ENCODE results near the gene DPM2. TPM values are rescaled to one million over a fixed set of nuclear protein-coding genes. Genes with fewer than 3 reads are reported as not detected.

The DPM2 gene
- total and polyA plus RNA-seq, 2 experiments from 2014 or later, result 36.6 to 92.4 TPM

DNA sequence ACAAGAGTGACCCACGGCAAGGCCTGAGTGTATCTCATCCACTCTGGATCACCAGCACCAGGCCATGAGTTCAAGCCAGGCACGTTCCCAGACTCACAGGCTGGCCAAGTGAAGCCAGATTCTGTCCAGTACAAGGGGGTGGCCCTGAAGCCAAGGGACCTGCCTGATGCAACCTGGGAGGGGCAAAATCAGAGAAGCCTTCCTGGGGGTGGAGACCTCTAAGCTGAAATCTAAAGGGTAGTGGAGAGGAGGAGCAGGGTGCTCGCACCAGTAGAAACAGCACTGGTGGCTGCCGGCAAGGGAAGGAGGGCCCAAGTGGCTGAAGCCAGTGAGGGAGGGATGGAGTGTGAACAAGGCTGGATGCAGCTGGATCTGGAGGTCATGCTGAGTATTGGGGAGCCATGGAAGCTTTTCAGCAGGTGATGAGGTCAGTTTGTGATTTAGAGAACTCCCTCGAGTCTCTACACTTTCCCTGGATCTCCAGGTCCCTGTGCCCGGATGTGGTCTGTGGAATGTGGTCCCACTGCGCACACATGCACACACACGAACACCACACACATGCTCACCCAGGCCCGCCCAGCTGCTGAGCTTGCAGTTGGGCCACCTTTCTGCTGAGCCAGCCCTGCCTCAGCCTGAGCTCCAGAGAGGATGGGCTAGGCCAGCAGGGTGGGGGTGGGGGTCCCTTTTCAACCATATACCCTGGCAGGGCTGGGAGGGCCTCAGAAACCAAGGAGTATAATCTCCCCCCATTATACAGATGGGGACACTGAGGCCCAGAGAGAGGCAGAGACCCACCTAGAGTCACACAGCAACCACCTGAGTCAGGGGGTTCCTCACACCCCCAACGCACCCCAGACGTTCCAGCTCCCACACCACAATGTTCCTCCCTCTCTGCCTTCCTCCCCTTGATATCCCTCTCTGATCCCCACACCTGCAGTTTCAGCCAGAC lies 8.7 kb downstream of the DPM2 start:
- no peaks in the 10 kb centered on the region for H3K9me2 ChIP-seq (ENCODE audit: insufficient read depth)
- Mint-ChIP-seq H3K4me1 (peaks cover 28% of the 10 kb centered on the region), H3K27ac (no peak overlapping the region), H3K9me3 (no peaks in the 10 kb centered on the region), H3K4me3 (peak overlapping the region; percentile 91), H3K36me3 (ENCODE audit: low read depth) (peaks cover 9% of the 10 kb centered on the region), H3K27me3 (ENCODE audit: insufficient read depth, low read depth, poor library complexity) (peaks cover 30% of the 10 kb centered on the region)
- H3K36me3 ChIP-seq (ENCODE audit: insufficient read depth), result no peaks in the 10 kb centered on the region
- H3K79me2 ChIP-seq (replicated peaks; ENCODE audit: insufficient read depth), result no peaks in the 10 kb centered on the region
- peaks cover 3% of the 10 kb centered on the region; the same call in 1 of the 2 replicates for H4K20me1 ChIP-seq (replicated peaks; ENCODE audit: insufficient read depth)
- no peak overlapping the region for H3K27ac ChIP-seq (ENCODE audit: low read depth)
- H3F3A ChIP-seq (replicated peaks; ENCODE audit: low read depth), result peaks cover 16% of the 10 kb centered on the region
- peaks cover 11% of the 10 kb centered on the region for H3K27me3 ChIP-seq (ENCODE audit: insufficient read depth)
- peaks cover 27% of the 10 kb centered on the region for H3K4me1 ChIP-seq (ENCODE audit: insufficient read depth)
- H3K4me2 ChIP-seq, result peak overlapping the region; percentile 92
- TF ChIP-seq ZNF462 (CRISPR knock-in tag; IDR thresholded peaks at IDR 0.05) (no peak), ETS1 (IDR thresholded peaks at IDR 0.05) (no peak), POLR2AphosphoS5 (IDR thresholded peaks at IDR 0.05; ENCODE audit: low read depth) (no peak), ZNF114 (CRISPR knock-in tag; IDR thresholded peaks at IDR 0.05) (no peak), NANOG (IDR thresholded peaks at IDR 0.05; ENCODE audit: borderline replicate concordance) (no peak), STAT1 (IDR thresholded peaks at IDR 0.05; ENCODE audit: unreplicated experiment) (no peak), EZH2 (IDR thresholded peaks at IDR 0.05; ENCODE audit: low read depth, unreplicated experiment) (no peak), JUNB (IDR thresholded peaks at IDR 0.05; ENCODE audit: unreplicated experiment) (no peak), ZNF331 (CRISPR knock-in tag; IDR thresholded peaks at IDR 0.05; ENCODE audit: low read depth) (no peak), CREB1 (CRISPR knock-in tag; IDR thresholded peaks at IDR 0.05; ENCODE audit: low read depth) (no peak), EZH2phosphoT487 (IDR thresholded peaks at IDR 0.05; ENCODE audit: unreplicated experiment) (no peak)
- TF ChIP-seq, protein P1, sequence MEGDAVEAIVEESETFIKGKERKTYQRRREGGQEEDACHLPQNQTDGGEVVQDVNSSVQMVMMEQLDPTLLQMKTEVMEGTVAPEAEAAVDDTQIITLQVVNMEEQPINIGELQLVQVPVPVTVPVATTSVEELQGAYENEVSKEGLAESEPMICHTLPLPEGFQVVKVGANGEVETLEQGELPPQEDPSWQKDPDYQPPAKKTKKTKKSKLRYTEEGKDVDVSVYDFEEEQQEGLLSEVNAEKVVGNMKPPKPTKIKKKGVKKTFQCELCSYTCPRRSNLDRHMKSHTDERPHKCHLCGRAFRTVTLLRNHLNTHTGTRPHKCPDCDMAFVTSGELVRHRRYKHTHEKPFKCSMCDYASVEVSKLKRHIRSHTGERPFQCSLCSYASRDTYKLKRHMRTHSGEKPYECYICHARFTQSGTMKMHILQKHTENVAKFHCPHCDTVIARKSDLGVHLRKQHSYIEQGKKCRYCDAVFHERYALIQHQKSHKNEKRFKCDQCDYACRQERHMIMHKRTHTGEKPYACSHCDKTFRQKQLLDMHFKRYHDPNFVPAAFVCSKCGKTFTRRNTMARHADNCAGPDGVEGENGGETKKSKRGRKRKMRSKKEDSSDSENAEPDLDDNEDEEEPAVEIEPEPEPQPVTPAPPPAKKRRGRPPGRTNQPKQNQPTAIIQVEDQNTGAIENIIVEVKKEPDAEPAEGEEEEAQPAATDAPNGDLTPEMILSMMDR (conservative IDR thresholded peaks at IDR 0.05; ENCODE audit: low read depth in 2 of 2), result no peak
- DNase-seq (ENCODE audit: low spot score), result no peak
- ATAC-seq, result no peak
- peak overlapping the region; percentile 63 for H3K4me3 ChIP-seq
- H2AFZ ChIP-seq, result no peak overlapping the region
